GM10248 (cell line): ENCODE measurements around the gene MSMP.

Experiments
- CTCF ChIA-PET: fragments of 300-600 bp; sonication (Branson Sonifier 250); formaldehyde crosslinking; extraction: SDS; loops from one replicate; lab custom pipeline; 2021; ENCODE audit warnings: antibody characterized with exemption; lab: Yijun Ruan, JAX
- POLR2A ChIA-PET: fragments of 350-650 bp; sonication (Branson Sonifier 250); formaldehyde crosslinking; extraction: SDS; loops from one replicate; lab custom pipeline; 2020; ENCODE audit warnings: antibody characterized with exemption; lab: Yijun Ruan, JAX
- DNase-seq: peaks from one replicate; pipeline ENCODE4 v3.0.0; 2012; ENCODE audit errors: extremely low spot score
- CTCF ChIP-seq: IDR thresholded peaks from 2 replicates; pipeline ENCODE4 v1.5.1; 2012; ENCODE audit warnings: mild to moderate bottlenecking, low read depth; ENCODE audit errors: extremely low read depth, missing control alignments, control extremely low read depth

Gene MSMP

GRCh38 chr9:35790385-35791296 lies 36.6 kb upstream of the MSMP start:
- ChIA-PET CTCF (interaction anchor here (0.7 to 4.1 kb wide), 40 partner anchors 8 to 187 kb away, joined by 3 to 72 read pairs (median 6); partner anchors contain the start of genes FAM221B, HINT2, MSMP and SPAG8), POLR2A (no interaction called here)
- peak; percentile 85 for DNase-seq
- TF ChIP-seq CTCF = peak; percentile 67

- POLR2A ChIA-PET = no interaction called here
- no peak for TF ChIP-seq CTCF
- CTCF ChIA-PET = interaction anchor here (0.7 to 4.1 kb wide), 39 partner anchors 8 to 186 kb away, joined by 3 to 72 read pairs (median 6); partner anchors contain the start of genes FAM221B, HINT2, MSMP and SPAG8
- no peak for DNase-seq
These were observed 35.9 kb upstream of the MSMP start for GRCh38 chr9:35790025-35790384.

- DNase-seq = no peak
- CTCF ChIA-PET = interaction anchor here (0.7 to 4.1 kb wide), 38 partner anchors 7 to 141 kb away, joined by 3 to 72 read pairs (median 6); partner anchors contain the start of genes HINT2, MSMP and SPAG8
- no peak for TF ChIP-seq CTCF
- POLR2A ChIA-PET = no interaction called here
These were observed 35.5 kb upstream of the MSMP start for GRCh38 chr9:35789541-35789940.

DNA sequence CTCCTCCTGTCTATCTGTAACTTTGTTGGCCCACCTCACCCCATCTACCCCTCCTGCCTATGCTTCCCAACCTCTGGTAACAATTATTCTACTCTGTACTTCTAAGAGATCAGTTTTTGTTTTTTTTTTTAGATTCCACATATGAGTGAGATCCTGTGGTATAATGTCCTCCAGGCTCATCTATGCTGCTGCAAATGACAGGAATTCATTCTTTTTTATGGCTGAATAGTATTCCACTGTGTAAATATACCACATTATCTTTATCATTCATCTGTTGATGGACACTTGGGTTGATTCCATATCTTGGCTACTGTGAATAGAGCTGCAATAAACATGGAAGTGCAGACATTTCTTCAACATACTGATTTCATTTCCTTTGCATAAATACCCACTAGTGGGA lies 29.3 kb upstream of the MSMP start:
- no peak for TF ChIP-seq CTCF
- POLR2A ChIA-PET = no interaction called here
- no peak for DNase-seq
- CTCF ChIA-PET = interaction anchor here (1.0 to 1.6 kb wide), 3 partner anchors 11 to 42 kb away, joined by 3 to 4 read pairs (median 3); no protein-coding TSS in a partner anchor

- POLR2A ChIA-PET = interaction anchor here (0.7 kb wide), 1 partner anchor 709 kb away, joined by 5 read pairs; no protein-coding TSS in a partner anchor
These were observed 27.0 kb upstream of the MSMP start for GRCh38 chr9:35781066-35781465.

More at GRCh38 chr9:35781066-35781465, 27.0 kb upstream of the MSMP start:
- CTCF ChIA-PET = interaction anchor here (0.9 to 4.0 kb wide), 3 partner anchors 8 to 45 kb away, joined by 3 to 33 read pairs (median 6); no protein-coding TSS in a partner anchor
- no peak for TF ChIP-seq CTCF
- no peak for DNase-seq
